Calu3 (cell line): ENCODE measurements around the gene PLEKHA6. TPM values are rescaled to one million over a fixed set of nuclear protein-coding genes. Genes with fewer than 3 reads are reported as not detected.

Experiments
- BruUV-seq: library from RNA; stranded (reverse); fragments of 400-500 nt; replicated peaks from 2 replicates; lab custom pipeline; 2021; lab: Mats Ljungman, UMichigan
- CTCF ChIA-PET: fragments of 300-600 bp; sonication (Branson Sonifier 250); formaldehyde crosslinking; loops from one replicate; lab custom pipeline; 2022; ENCODE audit warnings: antibody characterized with exemption; lab: Charles Lee
- DNase-seq: peaks from one replicate; pipeline ENCODE4 v3.0.0; 2022
- H3K27ac Mint-ChIP-seq: one replicate; pipeline ENCODE4 v1.8.0; 2022; ENCODE audit warnings: mixed read lengths; ENCODE audit not compliant: unreplicated experiment
- H3K27me3 Mint-ChIP-seq: one replicate; pipeline ENCODE4 v1.8.0; 2022; ENCODE audit warnings: mixed read lengths; ENCODE audit not compliant: unreplicated experiment
- H3K36me3 Mint-ChIP-seq: one replicate; pipeline ENCODE4 v1.8.0; 2022; ENCODE audit warnings: mild to moderate bottlenecking, moderate library complexity, mixed read lengths; ENCODE audit not compliant: insufficient read depth, unreplicated experiment
- H3K4me1 Mint-ChIP-seq: one replicate; pipeline ENCODE4 v1.8.0; 2022; ENCODE audit warnings: mild to moderate bottlenecking, low read depth, mixed read lengths; ENCODE audit not compliant: unreplicated experiment
- H3K4me3 Mint-ChIP-seq: one replicate; pipeline ENCODE4 v1.8.0; 2022; ENCODE audit warnings: mild to moderate bottlenecking, low read depth, moderate library complexity, mixed read lengths; ENCODE audit not compliant: unreplicated experiment
- H3K9me3 Mint-ChIP-seq: one replicate; pipeline ENCODE4 v1.8.0; 2022; ENCODE audit warnings: low read depth, mixed read lengths; ENCODE audit not compliant: unreplicated experiment
- intact Hi-C: fragments of 100-400 bp; cut with micrococcal nuclease; formaldehyde crosslinking; loops from one replicate; pipeline ENCODE4 v1.10.0; 2022; ENCODE audit not compliant: unreplicated experiment
- total RNA-seq: library from RNA; stranded (reverse); gene quantifications from 2 replicates; pipeline ENCODE4 v1.2.3, GENCODE V29; 2022
- TF ChIP-seq, protein P1 (sequence below): fragments of 200-600 bp; IDR thresholded peaks from one replicate; pipeline ENCODE4 v1.8.0; 2022; ENCODE audit warnings: antibody characterized with exemption; ENCODE audit not compliant: unreplicated experiment

Gene PLEKHA6
- total RNA-seq, 1 experiment from 2014 or later: 101 TPM

DNA sequence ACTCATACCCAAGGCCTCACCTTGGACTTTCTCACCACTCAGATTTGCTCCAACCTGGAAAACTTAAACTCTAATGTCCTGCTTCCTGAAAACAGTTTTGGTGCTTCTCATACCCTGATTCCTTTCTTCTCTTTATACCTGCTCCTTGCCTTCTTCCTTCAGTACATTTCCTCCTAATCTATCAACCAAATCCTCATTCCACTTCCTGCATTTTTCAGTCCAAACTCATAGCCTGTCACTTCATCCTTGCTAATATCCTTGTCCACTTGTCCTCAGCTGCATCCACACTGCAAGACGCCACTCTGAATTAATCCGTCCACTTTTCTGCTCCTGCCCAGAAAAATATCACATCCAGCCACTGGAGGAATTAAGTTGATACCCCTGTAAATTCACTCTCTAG is 26.0 kb upstream of the PLEKHA6 start:
- peaks cover 8% of the 10 kb centered on the region for H3K36me3 Mint-ChIP-seq
- no peak overlapping the region for H3K4me3 Mint-ChIP-seq
- no peaks in the 10 kb centered on the region for H3K27me3 Mint-ChIP-seq
- TF ChIP-seq, protein P1, sequence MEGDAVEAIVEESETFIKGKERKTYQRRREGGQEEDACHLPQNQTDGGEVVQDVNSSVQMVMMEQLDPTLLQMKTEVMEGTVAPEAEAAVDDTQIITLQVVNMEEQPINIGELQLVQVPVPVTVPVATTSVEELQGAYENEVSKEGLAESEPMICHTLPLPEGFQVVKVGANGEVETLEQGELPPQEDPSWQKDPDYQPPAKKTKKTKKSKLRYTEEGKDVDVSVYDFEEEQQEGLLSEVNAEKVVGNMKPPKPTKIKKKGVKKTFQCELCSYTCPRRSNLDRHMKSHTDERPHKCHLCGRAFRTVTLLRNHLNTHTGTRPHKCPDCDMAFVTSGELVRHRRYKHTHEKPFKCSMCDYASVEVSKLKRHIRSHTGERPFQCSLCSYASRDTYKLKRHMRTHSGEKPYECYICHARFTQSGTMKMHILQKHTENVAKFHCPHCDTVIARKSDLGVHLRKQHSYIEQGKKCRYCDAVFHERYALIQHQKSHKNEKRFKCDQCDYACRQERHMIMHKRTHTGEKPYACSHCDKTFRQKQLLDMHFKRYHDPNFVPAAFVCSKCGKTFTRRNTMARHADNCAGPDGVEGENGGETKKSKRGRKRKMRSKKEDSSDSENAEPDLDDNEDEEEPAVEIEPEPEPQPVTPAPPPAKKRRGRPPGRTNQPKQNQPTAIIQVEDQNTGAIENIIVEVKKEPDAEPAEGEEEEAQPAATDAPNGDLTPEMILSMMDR: no peak
- DNase-seq: no peak
- H3K4me1 Mint-ChIP-seq: no peaks in the 10 kb centered on the region
- intact Hi-C loops: no loop called here
- no peaks in the 10 kb centered on the region for H3K9me3 Mint-ChIP-seq
- BruUV-seq: no TSS peak
- CTCF ChIA-PET: interaction anchor here (0.6 to 0.7 kb wide), 2 partner anchors 51 to 83 kb away, joined by 3 to 5 read pairs; no protein-coding TSS in a partner anchor
- H3K27ac Mint-ChIP-seq: no peak overlapping the region

DNA sequence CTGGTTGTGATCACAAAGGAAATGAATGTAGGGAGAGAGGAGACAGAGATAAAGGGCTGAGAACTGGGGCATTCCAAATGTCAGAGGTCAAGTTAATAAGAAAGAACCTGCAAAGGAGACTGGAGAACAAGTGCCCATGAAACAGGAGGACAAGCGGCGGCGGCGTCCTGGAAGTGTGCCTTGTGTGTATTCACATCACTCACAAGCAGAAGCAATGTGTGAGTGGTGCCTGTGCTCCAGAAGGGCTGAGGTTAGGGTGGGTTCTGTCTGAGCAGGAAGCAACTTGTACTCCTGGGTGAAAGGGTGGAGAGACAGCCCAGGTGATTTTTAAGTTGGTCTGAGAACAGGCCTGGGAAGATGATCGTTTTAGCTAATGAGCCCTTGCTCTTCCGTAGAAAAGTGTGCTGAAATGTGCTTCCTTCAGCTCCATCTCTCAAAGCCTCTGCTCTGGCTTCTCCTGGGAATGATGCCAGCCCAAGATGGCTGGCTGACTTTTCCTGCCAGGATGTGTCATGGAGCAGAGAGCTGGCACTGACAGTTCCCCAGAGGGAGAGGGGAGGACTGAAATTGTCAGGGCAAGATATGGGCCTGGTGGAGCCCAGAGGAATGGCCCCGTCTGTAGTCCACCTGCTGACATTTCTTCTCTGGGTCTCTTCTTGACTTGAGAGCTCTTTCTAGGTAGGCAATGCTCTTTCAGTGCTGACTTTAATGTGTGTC is 25.1 kb upstream of the PLEKHA6 start:
- H3K27ac Mint-ChIP-seq: no peak overlapping the region
- DNase-seq: no peak
- no peaks in the 10 kb centered on the region for H3K27me3 Mint-ChIP-seq
- CTCF ChIA-PET: interaction anchor here (1.0 kb wide), 1 partner anchor 14 kb away, joined by 6 read pairs; no protein-coding TSS in a partner anchor
- H3K9me3 Mint-ChIP-seq: no peaks in the 10 kb centered on the region
- no TSS peak for BruUV-seq
- H3K4me1 Mint-ChIP-seq: no peaks in the 10 kb centered on the region
- no peak overlapping the region for H3K4me3 Mint-ChIP-seq
- TF ChIP-seq, protein P1: no peak
- intact Hi-C loops: no loop called here
- peaks cover 3% of the 10 kb centered on the region for H3K36me3 Mint-ChIP-seq

DNA sequence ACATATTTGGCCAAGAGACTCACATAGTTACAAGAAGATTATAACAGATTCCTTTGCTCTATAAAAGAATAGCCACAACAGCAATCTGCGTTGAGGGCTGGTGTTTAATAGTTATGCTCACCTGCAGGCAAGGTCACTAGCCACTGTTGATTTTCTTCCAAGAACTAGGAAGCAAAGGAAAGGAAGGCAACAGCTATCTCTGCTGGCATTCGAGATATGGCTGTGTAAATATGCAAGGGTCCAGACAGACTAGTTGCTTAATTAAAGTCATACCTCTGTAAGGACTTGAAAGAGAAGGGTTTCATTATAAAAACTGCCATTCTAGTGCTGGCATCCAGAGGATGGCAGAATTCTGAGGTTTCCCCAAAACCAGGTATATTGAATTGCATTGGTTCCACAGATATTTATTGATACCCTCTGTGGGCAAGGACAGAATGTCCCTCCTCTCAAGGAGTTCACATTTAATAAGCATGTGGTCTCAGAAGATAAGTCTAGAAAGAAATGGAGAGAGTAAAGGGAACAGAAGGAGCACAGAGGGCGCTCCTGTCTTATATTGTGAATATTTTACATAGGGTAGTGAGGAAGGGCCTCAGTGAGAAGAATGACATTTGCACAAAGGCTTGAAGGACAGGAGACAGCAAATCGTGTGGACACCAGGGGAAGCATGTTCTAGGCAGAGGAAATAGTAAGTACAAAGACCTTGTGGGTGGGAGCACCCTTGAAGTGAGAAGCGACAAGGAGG is 23.6 kb upstream of the PLEKHA6 start:
- no peaks in the 10 kb centered on the region for H3K27me3 Mint-ChIP-seq
- no peak overlapping the region for H3K4me3 Mint-ChIP-seq
- H3K27ac Mint-ChIP-seq: no peak overlapping the region
- CTCF ChIA-PET: interaction anchor here (8.3 kb wide), 1 partner anchor 15 kb away, joined by 83 read pairs; no protein-coding TSS in a partner anchor
- H3K9me3 Mint-ChIP-seq: no peaks in the 10 kb centered on the region
- intact Hi-C loops: no loop called here
- TF ChIP-seq, protein P1: no peak
- H3K4me1 Mint-ChIP-seq: no peaks in the 10 kb centered on the region
- DNase-seq: no peak
- BruUV-seq: no TSS peak
- peaks cover 2% of the 10 kb centered on the region for H3K36me3 Mint-ChIP-seq

DNA sequence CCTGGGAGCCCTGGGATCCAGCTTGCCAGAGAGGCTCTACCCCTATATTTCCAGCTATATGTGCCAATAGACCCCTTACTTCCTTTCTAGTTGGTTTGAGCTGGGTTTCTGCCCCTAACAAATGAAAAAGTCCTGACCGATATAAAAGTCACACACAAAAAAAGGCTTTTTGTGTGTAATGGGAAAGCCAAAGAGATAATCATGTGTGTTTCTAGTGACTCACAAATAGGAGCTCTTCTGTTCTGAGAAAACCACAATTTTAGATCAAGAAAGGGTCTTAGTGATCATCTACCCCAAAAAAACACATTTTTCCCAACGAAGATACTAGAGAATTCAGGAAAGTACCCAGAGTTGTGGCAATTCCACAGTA is 23.0 kb upstream of the PLEKHA6 start:
- no peaks in the 10 kb centered on the region for H3K27me3 Mint-ChIP-seq
- BruUV-seq: no TSS peak
- intact Hi-C loops: no loop called here
- H3K4me3 Mint-ChIP-seq: no peak overlapping the region
- TF ChIP-seq, protein P1: no peak
- DNase-seq: no peak
- CTCF ChIA-PET: interaction anchor here (0.6 to 8.3 kb wide), 3 partner anchors 15 to 176 kb away, joined by 3 to 83 read pairs (median 7); no protein-coding TSS in a partner anchor
- H3K27ac Mint-ChIP-seq: no peak overlapping the region
- H3K4me1 Mint-ChIP-seq: no peaks in the 10 kb centered on the region
- H3K9me3 Mint-ChIP-seq: no peaks in the 10 kb centered on the region
- peaks cover 8% of the 10 kb centered on the region for H3K36me3 Mint-ChIP-seq
